HCT116 (cell line): ENCODE results near the gene MIDN. TPM values are rescaled to one million over a fixed set of nuclear protein-coding genes. Genes with fewer than 3 reads are reported as not detected.

Experiments used
- ATAC-seq: fragments of 200-7000 bp; cut with Tn5 transposase; 2 replicates; pipeline ENCODE4 v1.9.1; 2020; ENCODE audit warnings: mild to moderate bottlenecking, moderate library complexity
- BruUV-seq: library from RNA; stranded (reverse); fragments of 400-500 nt; replicated peaks from 2 replicates; lab custom pipeline; 2021; lab: Mats Ljungman, UMichigan
- CTCF ChIA-PET: fragments of 300-600 bp; sonication (Branson Sonifier 250); formaldehyde crosslinking; loops from one replicate; lab custom pipeline; 2021; ENCODE audit warnings: antibody characterized with exemption; lab: Charles Lee
- POLR2A ChIA-PET: fragments of 300-600, 350-600 bp; sonication (Branson Sonifier 250); formaldehyde crosslinking; loops from one replicate; lab custom pipeline; 2021; ENCODE audit warnings: antibody characterized with exemption; lab: Charles Lee
- RAD21 ChIA-PET, 2 experiments: fragments of 300-600 bp; sonication (Branson Sonifier 250); formaldehyde crosslinking; loops; one replicate each; lab custom pipeline; 2023; ENCODE audit warnings: low total read pairs in 2 of 2; ENCODE audit not compliant: uncharacterized antibody in 2 of 2, unreplicated experiment in 2 of 2, low non-redundant PET in 1 of 2; lab: Charles Lee
- DNase-seq: peaks from one replicate; pipeline ENCODE4 v3.0.0-alpha.2; 2010; ENCODE audit warnings: low read depth, low spot score
- H2AFZ ChIP-seq: fragments of 200-600 bp; shearing (Covaris generic), sonication (generic); 2 replicates; pipeline ENCODE4 v1.6.1; 2017; ENCODE audit warnings: low read depth, mixed run types, mixed read lengths, antibody characterized with exemption, low read length; ENCODE audit not compliant: poor library complexity, severe bottlenecking
- H3K27ac ChIP-seq: 2 replicates; pipeline ENCODE4 v1.5.1; 2012; ENCODE audit warnings: low read depth, low read length
- H3K27me3 ChIP-seq: fragments of 200-600 bp; sonication (generic); 2 replicates; pipeline ENCODE4 v1.6.1; 2016; ENCODE audit warnings: mixed run types, low read length, mixed read lengths; ENCODE audit not compliant: insufficient read depth
- H3K36me3 ChIP-seq, 2 experiments: fragments of 200-500 bp in 1 of 2; fragments of 200-600 bp in 1 of 2; sonication (Bioruptor generic) in 1 of 2; sonication (generic) in 1 of 2; 2 replicates each; pipeline versions ENCODE4 v1.5.1 to v1.6.1; 2014 to 2016; ENCODE audit warnings: low read length in 2 of 2, inconsistent platforms in 1 of 2, mixed read lengths in 1 of 2, mixed run types in 1 of 2; ENCODE audit not compliant: insufficient read depth in 2 of 2, control insufficient read depth in 1 of 2
- H3K4me1 ChIP-seq, 2 experiments: fragments of 200-600 bp in 1 of 2; sonication (generic) in 1 of 2; 2 replicates each; pipeline versions ENCODE4 v1.5.1 to v1.6.1; 2012 to 2017; ENCODE audit warnings: low read length in 2 of 2, inconsistent platforms in 1 of 2, mild to moderate bottlenecking in 1 of 2, mixed read lengths in 1 of 2, mixed run types in 1 of 2, moderate library complexity in 1 of 2; ENCODE audit not compliant: insufficient read depth in 2 of 2, control insufficient read depth in 1 of 2
- H3K4me2 ChIP-seq: fragments of 200-600 bp; sonication (generic); 2 replicates; pipeline ENCODE4 v1.6.1; 2017; ENCODE audit warnings: mixed run types, low read length, mixed read lengths
- H3K4me3 ChIP-seq, 2 experiments: fragments of 200-600 bp in 1 of 2; sonication (generic) in 1 of 2; replicated peaks in 1 of 2; 2 replicates each; pipeline ENCODE4 v1.5.1; 2011 to 2016; ENCODE audit warnings: low read length in 2 of 2, control low read depth in 1 of 2, low read depth in 1 of 2, mild to moderate bottlenecking in 1 of 2, mixed read lengths in 1 of 2, mixed run types in 1 of 2
- H3K79me2 ChIP-seq: fragments of 200-600 bp; sonication (generic); 2 replicates; pipeline ENCODE4 v1.6.1; 2017; ENCODE audit warnings: mild to moderate bottlenecking, mixed run types, low read length, moderate library complexity, mixed read lengths; ENCODE audit not compliant: insufficient read depth
- H3K9ac ChIP-seq: fragments of 200-600 bp; sonication (generic); 2 replicates; pipeline ENCODE4 v1.6.1; 2016; ENCODE audit warnings: low read length, mixed read lengths
- H3K9me2 ChIP-seq: fragments of 200-600 bp; sonication (generic), shearing (Covaris generic); 2 replicates; pipeline ENCODE4 v1.6.1; 2017; ENCODE audit warnings: mixed run types, mild to moderate bottlenecking, moderate library complexity; ENCODE audit not compliant: insufficient read depth
- H3K9me3 ChIP-seq, 2 experiments: fragments of 200-500 bp in 1 of 2; fragments of 200-600 bp in 1 of 2; sonication (Bioruptor generic) in 1 of 2; sonication (generic) in 1 of 2; 2 replicates each; pipeline ENCODE4 v1.6.1; 2014 to 2017; ENCODE audit warnings: low read length in 2 of 2, mixed read lengths in 2 of 2, inconsistent platforms in 1 of 2, low read depth in 1 of 2, mild to moderate bottlenecking in 1 of 2, mixed run types in 1 of 2, moderate library complexity in 1 of 2; ENCODE audit not compliant: control insufficient read depth in 1 of 2, insufficient read depth in 1 of 2
- H4K20me1 ChIP-seq: fragments of 200-600 bp; sonication (generic), shearing (Covaris generic); 2 replicates; pipeline ENCODE4 v1.6.1; 2017; ENCODE audit warnings: mixed run types, mild to moderate bottlenecking, moderate library complexity; ENCODE audit not compliant: insufficient read depth
- EZH2phosphoT487 ChIP-seq: fragments of 200-600 bp; IDR thresholded peaks from 2 replicates; pipeline ENCODE4 v1.6.1; 2018; ENCODE audit warnings: antibody characterized with exemption, borderline replicate concordance
- RAD21 ChIP-seq: IDR thresholded peaks from 2 replicates; pipeline ENCODE4 v1.6.1; 2012; ENCODE audit warnings: low read depth, mild to moderate bottlenecking
- ZFX ChIP-seq: fragments of 450-650 bp; IDR thresholded peaks from 2 replicates; pipeline ENCODE4 v1.6.1; 2017
- intact Hi-C: fragments of 100-400 bp; cut with micrococcal nuclease; formaldehyde crosslinking; loops from 2 replicates; pipeline ENCODE4 v1.10.0; 2022
- total RNA-seq: library from RNA; stranded (reverse); gene quantifications from one replicate; pipeline ENCODE4 v1.2.1, GENCODE V29; 2021; ENCODE audit not compliant: unreplicated experiment

MIDN gene
- total RNA-seq, 1 experiment from 2014 or later: 146 TPM

- DNase-seq: no peak
- no peaks in the 10 kb centered on the region for H3K27me3 ChIP-seq
- no peaks in the 10 kb centered on the region for H3K9me3 ChIP-seq
- H3K4me2 ChIP-seq: no peak overlapping the region
- ChIA-PET POLR2A (no interaction called here), RAD21 (no interaction called here), CTCF (interaction anchor here (0.7 kb wide), 1 partner anchor 29 kb away, joined by 3 read pairs; no protein-coding TSS in a partner anchor)
- H3K9me2 ChIP-seq: no peaks in the 10 kb centered on the region
- no peak overlapping the region for H2AFZ ChIP-seq
- H3K4me1 ChIP-seq: peaks cover 9 to 17% of the 10 kb centered on the region in 2 experiments
- no TSS peak for BruUV-seq
- no peak for TF ChIP-seq EZH2phosphoT487
- no peak for TF ChIP-seq ZFX
- no peak for TF ChIP-seq RAD21
- no peak overlapping the region for H3K9ac ChIP-seq
- H3K27ac ChIP-seq: no peak overlapping the region
- ATAC-seq: no peak
- H3K36me3 ChIP-seq: no peaks in the 10 kb centered on the region
- H4K20me1 ChIP-seq: no peaks in the 10 kb centered on the region
- no peak overlapping the region for H3K4me3 ChIP-seq
- H3K79me2 ChIP-seq: no peaks in the 10 kb centered on the region
- intact Hi-C loops: no loop called here
These were observed 60.3 kb downstream of the MIDN start for GRCh38 chr19:1308718-1309117.

Other genes starting within 250 kb of the MIDN start
- gene GRIN3B, start 248.2 kb upstream of the MIDN start, total RNA-seq: 0.69 TPM
- gene TMEM259, start 227.5 kb upstream of the MIDN start, total RNA-seq: 202 TPM
- not detected for gene RNU6-2, start 227.1 kb upstream of the MIDN start, total RNA-seq
- gene CNN2, start 222.0 kb upstream of the MIDN start, total RNA-seq: 212 TPM
- gene ABCA7, start 208.5 kb upstream of the MIDN start, total RNA-seq: 91.4 TPM
- gene ARHGAP45, start 181.4 kb upstream of the MIDN start, total RNA-seq: 30.4 TPM
- gene POLR2E, start 153.2 kb upstream of the MIDN start, total RNA-seq: 281 TPM
- gene GPX4, start 144.6 kb upstream of the MIDN start, total RNA-seq: 481 TPM
- gene SBNO2, start 74.3 kb upstream of the MIDN start, total RNA-seq: 66.4 TPM
- 86.9 TPM for gene STK11, start 42.8 kb upstream of the MIDN start, total RNA-seq
- 23.8 TPM for gene CBARP, start 10.6 kb upstream of the MIDN start, total RNA-seq
- 428 TPM for gene ATP5F1D, start 6.8 kb upstream of the MIDN start, total RNA-seq
- 276 TPM for gene CIRBP, start 20.7 kb downstream of the MIDN start, total RNA-seq
- 77.1 TPM for gene FAM174C, start 26.9 kb downstream of the MIDN start, total RNA-seq
- 12.2 TPM for gene EFNA2, start 37.3 kb downstream of the MIDN start, total RNA-seq
- 114 TPM for gene NDUFS7, start 135.3 kb downstream of the MIDN start, total RNA-seq
- gene GAMT, start 153.0 kb downstream of the MIDN start, total RNA-seq: 102 TPM
- gene DAZAP1, start 159.0 kb downstream of the MIDN start, total RNA-seq: 191 TPM
- gene RPS15, start 189.8 kb downstream of the MIDN start, total RNA-seq: 1,862 TPM
- gene APC2, start 201.5 kb downstream of the MIDN start, total RNA-seq: 1.6 TPM
- gene C19orf25, start 230.6 kb downstream of the MIDN start, total RNA-seq: 48.8 TPM
- 11.1 TPM for gene PCSK4, start 241.8 kb downstream of the MIDN start, total RNA-seq
- gene REEP6, start 242.6 kb downstream of the MIDN start, total RNA-seq: 53.9 TPM